Ovary (tissue), 3 donors: Measurements from ENCODE around the gene COL18A1.

Source experiments
- CTCF ChIP-seq, 3 donors: fragments of 450-650 bp in 2 of 3; fragments of 200-600 bp in 1 of 3; IDR thresholded peaks; one replicate each; pipeline versions ENCODE4 v1.5.1 to v1.8.0; 2016 to 2022; ENCODE audit warnings: antibody characterized with exemption in 3 of 3, mild to moderate bottlenecking in 1 of 3
- POLR2A ChIP-seq: fragments of 450-650 bp; IDR thresholded peaks from one replicate; pipeline ENCODE4 v1.6.1; 2017; ENCODE audit warnings: antibody characterized with exemption, mild to moderate bottlenecking, moderate library complexity
- donor health status: DM: no; HTN: no; CAD: no.

GRCh38 chr21:45533846-45534635 lies 129.1 kb downstream of the COL18A1 start:
- TF ChIP-seq CTCF (IDR thresholded peaks at IDR 0.05) (no peak), POLR2A (no peak)
